ENCODE measurements around the gene AOPEP.
"Not testable (repeated sequence)": the region's sequence is repeated elsewhere in the genome, so short reads cannot be mapped to it uniquely, and the experiment has no call there.

DNA sequence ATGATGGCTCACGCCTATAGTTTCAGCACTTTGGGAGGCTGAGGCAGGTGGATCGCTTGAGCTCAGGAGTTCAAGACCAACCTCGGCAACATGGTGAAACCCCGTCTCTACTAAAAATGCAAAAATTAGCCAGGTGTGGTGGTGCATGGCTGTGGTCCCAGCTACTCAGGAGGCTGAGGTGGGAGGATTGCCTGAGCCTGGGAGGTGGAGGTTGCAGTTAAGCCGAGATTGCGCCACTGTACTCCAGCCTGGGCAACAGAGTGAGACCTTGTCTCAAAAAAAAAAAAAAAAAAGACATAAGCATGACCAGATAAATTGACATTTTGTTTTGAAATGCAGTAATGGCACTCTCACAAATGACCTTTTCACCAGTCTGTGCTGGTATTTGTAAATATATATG is 294.1 kb downstream of the AOPEP start:
- TF ChIP-seq, protein P1, sequence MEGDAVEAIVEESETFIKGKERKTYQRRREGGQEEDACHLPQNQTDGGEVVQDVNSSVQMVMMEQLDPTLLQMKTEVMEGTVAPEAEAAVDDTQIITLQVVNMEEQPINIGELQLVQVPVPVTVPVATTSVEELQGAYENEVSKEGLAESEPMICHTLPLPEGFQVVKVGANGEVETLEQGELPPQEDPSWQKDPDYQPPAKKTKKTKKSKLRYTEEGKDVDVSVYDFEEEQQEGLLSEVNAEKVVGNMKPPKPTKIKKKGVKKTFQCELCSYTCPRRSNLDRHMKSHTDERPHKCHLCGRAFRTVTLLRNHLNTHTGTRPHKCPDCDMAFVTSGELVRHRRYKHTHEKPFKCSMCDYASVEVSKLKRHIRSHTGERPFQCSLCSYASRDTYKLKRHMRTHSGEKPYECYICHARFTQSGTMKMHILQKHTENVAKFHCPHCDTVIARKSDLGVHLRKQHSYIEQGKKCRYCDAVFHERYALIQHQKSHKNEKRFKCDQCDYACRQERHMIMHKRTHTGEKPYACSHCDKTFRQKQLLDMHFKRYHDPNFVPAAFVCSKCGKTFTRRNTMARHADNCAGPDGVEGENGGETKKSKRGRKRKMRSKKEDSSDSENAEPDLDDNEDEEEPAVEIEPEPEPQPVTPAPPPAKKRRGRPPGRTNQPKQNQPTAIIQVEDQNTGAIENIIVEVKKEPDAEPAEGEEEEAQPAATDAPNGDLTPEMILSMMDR (IDR thresholded peaks at IDR 0.05; ENCODE audit: extremely low read depth in 1 of 2, insufficient read depth in 1 of 2, low read depth in 1 of 2, low read length in 2 of 2), result not testable (repeated sequence)
- TF ChIP-seq POLR2AphosphoS5 (IDR thresholded peaks at IDR 0.05; ENCODE audit: insufficient read depth, low read depth, low read length); POLR2A (IDR thresholded peaks at IDR 0.05; ENCODE audit: low read depth, low read length); JUN (IDR thresholded peaks at IDR 0.05; ENCODE audit: borderline replicate concordance, insufficient read depth, insufficient read length, low read depth); EZH2 (IDR thresholded peaks at IDR 0.05; ENCODE audit: borderline replicate concordance, low read depth, low read length, severe bottlenecking); MYC (IDR thresholded peaks at IDR 0.05; ENCODE audit: low read depth, low read length); FOS (IDR thresholded peaks at IDR 0.05; ENCODE audit: borderline replicate concordance, insufficient read depth, low read length): not testable (repeated sequence)
- TF ChIP-seq, protein P2, sequence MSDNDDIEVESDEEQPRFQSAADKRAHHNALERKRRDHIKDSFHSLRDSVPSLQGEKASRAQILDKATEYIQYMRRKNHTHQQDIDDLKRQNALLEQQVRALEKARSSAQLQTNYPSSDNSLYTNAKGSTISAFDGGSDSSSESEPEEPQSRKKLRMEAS (IDR thresholded peaks at IDR 0.05; ENCODE audit: insufficient read depth, insufficient read length), result not testable (repeated sequence)

Data from endothelial cell of umbilical vein (primary cell).